HG03039 (cell line): ENCODE data around the gene RNF213.

Experiments
- ATAC-seq: cut with Tn5 transposase; IDR thresholded peaks from one replicate; pipeline ENCODE4 v1.9.1; 2021; ENCODE audit warnings: mild to moderate bottlenecking, moderate library complexity; ENCODE audit not compliant: unreplicated experiment

The RNF213 gene

GRCh38 chr17:80414508-80414802 lies 153.8 kb downstream of the RNF213 start:
- no peak for ATAC-seq

- peak; percentile 79 for ATAC-seq
Measured at GRCh38 chr17:80414803-80415625, 154.4 kb downstream of the RNF213 start, which contains the start of gene ENDOV. Gene ENDOV (plus strand): TSS chr17:80415167. CDS start chr17:80415195, 28 bp downstream.

GRCh38 chr17:80415626-80416137 lies 155.0 kb downstream of the RNF213 start:
- no peak for ATAC-seq

- no peak for ATAC-seq
Measured at GRCh38 chr17:80416260-80416939, 155.7 kb downstream of the RNF213 start.

GRCh38 chr17:80416940-80417293 lies 156.3 kb downstream of the RNF213 start:
- no peak for ATAC-seq

GRCh38 chr17:80418589-80418988 lies 157.9 kb downstream of the RNF213 start:
- ATAC-seq = no peak

- ATAC-seq = no peak
Measured at GRCh38 chr17:80419255-80419654, 158.6 kb downstream of the RNF213 start.

- ATAC-seq = no peak
Measured at GRCh38 chr17:80421381-80422090, 160.9 kb downstream of the RNF213 start.

- no peak for ATAC-seq
Measured at GRCh38 chr17:80422276-80422675, 161.6 kb downstream of the RNF213 start.

GRCh38 chr17:80422981-80423380 lies 162.3 kb downstream of the RNF213 start:
- ATAC-seq = no peak

GRCh38 chr17:80423536-80424225 lies 163.0 kb downstream of the RNF213 start:
- no peak for ATAC-seq

- ATAC-seq = no peak
Measured at GRCh38 chr17:80424261-80424660, 163.6 kb downstream of the RNF213 start.

GRCh38 chr17:80424878-80425765 lies 164.5 kb downstream of the RNF213 start:
- ATAC-seq = no peak

GRCh38 chr17:80425835-80426426 lies 165.3 kb downstream of the RNF213 start:
- no peak for ATAC-seq

- ATAC-seq = no peak
Measured at GRCh38 chr17:80426671-80427326, 166.1 kb downstream of the RNF213 start.

- ATAC-seq = no peak
Measured at GRCh38 chr17:80427366-80428282, 167.0 kb downstream of the RNF213 start.

- no peak for ATAC-seq
Measured at GRCh38 chr17:80428363-80428762, 167.7 kb downstream of the RNF213 start.

GRCh38 chr17:80428796-80429195 lies 168.1 kb downstream of the RNF213 start:
- no peak for ATAC-seq
